Tibial artery (tissue), 4 donors: ENCODE data around the gene DNAJB1.
"Not testable (repeated sequence)": the region's sequence is repeated elsewhere in the genome, so short reads cannot be mapped to it uniquely, and the experiment has no call there.

Experiments used
- DNase-seq, 2 donors: peaks; one replicate each; pipeline ENCODE4 v3.0.0-alpha.2; 2019
- H3K27ac ChIP-seq, 2 donors: fragments of 200-600 bp; sonication (generic) in 1 of 2; 1 replicate in 1 of 2; 2 replicates in 1 of 2; pipeline ENCODE4 v1.5.1; 2018 to 2019; ENCODE audit warnings: mild to moderate bottlenecking in 1 of 2
- H3K27me3 ChIP-seq, 2 donors: fragments of 200-600 bp; sonication (generic) in 1 of 2; one replicate each; pipeline versions ENCODE4 v1.5.1 to v1.6.0; 2016 to 2019
- H3K36me3 ChIP-seq, 3 donors: fragments of 200-600 bp; sonication (generic) in 2 of 3; one replicate each; pipeline ENCODE4 v1.5.1; 2016 to 2019; ENCODE audit warnings: mild to moderate bottlenecking in 2 of 3
- H3K4me1 ChIP-seq, 4 donors: fragments of 200-600 bp; sonication (generic) in 2 of 4; 1 replicate in 3 of 4; 2 replicates in 1 of 4; pipeline ENCODE4 v1.5.1; 2016 to 2019
- H3K4me3 ChIP-seq, 2 donors: fragments of 200-600 bp; sonication (generic) in 1 of 2; 1 replicate in 1 of 2; 2 replicates in 1 of 2; pipeline ENCODE4 v1.5.1; 2018 to 2019; ENCODE audit warnings: mild to moderate bottlenecking in 2 of 2
- H3K9me3 ChIP-seq, 3 donors: fragments of 200-600 bp; sonication (generic) in 1 of 3; one replicate each; pipeline ENCODE4 v1.5.1; 2016 to 2019
- CTCF ChIP-seq, 2 experiments: fragments of 200-600 bp in 1 of 2; fragments of 450-650 bp in 1 of 2; IDR thresholded peaks; one replicate each; pipeline ENCODE4 v1.5.1; 2017 to 2019; ENCODE audit warnings: antibody characterized with exemption in 2 of 2, mild to moderate bottlenecking in 1 of 2, moderate library complexity in 1 of 2
- intact Hi-C: fragments of 100-400 bp; cut with DNase I; formaldehyde crosslinking; loops from one replicate; pipeline ENCODE4 v1.15.0; 2023; ENCODE audit warnings: low total_unique reads

DNAJB1 gene

GRCh38 chr19:14554382-14554812 lies 36.2 kb upstream of the DNAJB1 start:
- no peak overlapping the region for H3K27ac ChIP-seq
- H3K36me3 ChIP-seq: peaks cover 3 to 5% (median 5%) of the 10 kb centered on the region in 3 donors
- TF ChIP-seq CTCF (IDR thresholded peaks at IDR 0.05): no peak
- no peaks in the 10 kb centered on the region for H3K27me3 ChIP-seq
- no peak for DNase-seq
- no peak overlapping the region for H3K4me3 ChIP-seq
- intact Hi-C loops: no loop called here
- H3K4me1 ChIP-seq: peaks cover 0 to 46% (median 4%) of the 10 kb centered on the region in 4 donors
- no peaks in the 10 kb centered on the region for H3K9me3 ChIP-seq

- Histone ChIP-seq H3K9me3 (no peaks in the 10 kb centered on the region), H3K27ac (no peak overlapping the region), H3K4me3 (no peak overlapping the region), H3K27me3 (no peaks in the 10 kb centered on the region), H3K4me1 (peaks cover 0 to 46% (median 4%) of the 10 kb centered on the region in 4 donors), H3K36me3 (peaks cover 4 to 10% (median 8%) of the 10 kb centered on the region in 3 donors)
- intact Hi-C loops: no loop called here
- DNase-seq: no peak
- TF ChIP-seq CTCF (IDR thresholded peaks at IDR 0.05): no peak
Measured at GRCh38 chr19:14553939-14554243, 35.7 kb upstream of the DNAJB1 start.

- intact Hi-C loops: no loop called here
Measured at GRCh38 chr19:14553042-14553938, 35.1 kb upstream of the DNAJB1 start.

GRCh38 chr19:14552006-14552360 lies 33.8 kb upstream of the DNAJB1 start:
- Histone ChIP-seq H3K36me3 (peaks cover 4 to 13% (median 8%) of the 10 kb centered on the region in 3 donors), H3K4me1 (peaks cover 0 to 44% (median 3%) of the 10 kb centered on the region in 4 donors)
- intact Hi-C loops, DNase-seq, H3K27me3 ChIP-seq, H3K4me3 ChIP-seq, H3K9me3 ChIP-seq, H3K27ac ChIP-seq: not testable (repeated sequence)

More at GRCh38 chr19:14553042-14553938, 35.1 kb upstream of the DNAJB1 start:
- no peak for TF ChIP-seq CTCF (IDR thresholded peaks at IDR 0.05)
- no peak overlapping the region for H3K27ac ChIP-seq
- H3K36me3 ChIP-seq: peaks cover 4 to 13% (median 8%) of the 10 kb centered on the region in 3 donors
- H3K4me3 ChIP-seq: no peak overlapping the region
- H3K9me3 ChIP-seq: no peaks in the 10 kb centered on the region
- DNase-seq: no peak
- H3K27me3 ChIP-seq: no peaks in the 10 kb centered on the region
- peaks cover 0 to 46% (median 4%) of the 10 kb centered on the region in 4 donors for H3K4me1 ChIP-seq

GRCh38 chr19:14551134-14552005 lies 33.2 kb upstream of the DNAJB1 start:
- DNase-seq, intact Hi-C loops, H3K4me3 ChIP-seq, H3K27ac ChIP-seq, H3K27me3 ChIP-seq, H3K9me3 ChIP-seq: not testable (repeated sequence)
- H3K36me3 ChIP-seq: peaks cover 4 to 13% (median 8%) of the 10 kb centered on the region in 3 donors
- peaks cover 0 to 38% (median under 1%) of the 10 kb centered on the region in 4 donors for H3K4me1 ChIP-seq

- H3K4me1 ChIP-seq: peaks cover 0 to 37% (median 1%) of the 10 kb centered on the region in 4 donors
- peaks cover 4 to 15% (median 8%) of the 10 kb centered on the region in 3 donors for H3K36me3 ChIP-seq
- intact Hi-C loops: no loop called here
- no peak overlapping the region for H3K4me3 ChIP-seq
- TF ChIP-seq CTCF (IDR thresholded peaks at IDR 0.05): no peak
- H3K27me3 ChIP-seq: no peaks in the 10 kb centered on the region
- H3K27ac ChIP-seq: no peak overlapping the region
- no peak for DNase-seq
- no peaks in the 10 kb centered on the region for H3K9me3 ChIP-seq
Measured at GRCh38 chr19:14550201-14550754, 32.1 kb upstream of the DNAJB1 start.
